Fibroblast of pulmonary artery (primary cell): Measurements from ENCODE around the gene LZTR1.

Source experiments
- DNase-seq: peaks from one replicate; pipeline ENCODE4 v3.0.0-alpha.2; 2010; ENCODE audit warnings: low read depth
- H3K4me3 ChIP-seq: replicated peaks from 2 replicates; pipeline ENCODE4 v1.5.1; 2011; ENCODE audit warnings: low read depth, mild to moderate bottlenecking, control low read depth, low read length, moderate library complexity
- TF ChIP-seq, protein P1 (sequence below): IDR thresholded peaks from 2 replicates; pipeline ENCODE4 v1.5.1; 2011; ENCODE audit warnings: mild to moderate bottlenecking, control low read depth, low read length, inconsistent platforms; ENCODE audit errors: missing control alignments

LZTR1 gene

DNA sequence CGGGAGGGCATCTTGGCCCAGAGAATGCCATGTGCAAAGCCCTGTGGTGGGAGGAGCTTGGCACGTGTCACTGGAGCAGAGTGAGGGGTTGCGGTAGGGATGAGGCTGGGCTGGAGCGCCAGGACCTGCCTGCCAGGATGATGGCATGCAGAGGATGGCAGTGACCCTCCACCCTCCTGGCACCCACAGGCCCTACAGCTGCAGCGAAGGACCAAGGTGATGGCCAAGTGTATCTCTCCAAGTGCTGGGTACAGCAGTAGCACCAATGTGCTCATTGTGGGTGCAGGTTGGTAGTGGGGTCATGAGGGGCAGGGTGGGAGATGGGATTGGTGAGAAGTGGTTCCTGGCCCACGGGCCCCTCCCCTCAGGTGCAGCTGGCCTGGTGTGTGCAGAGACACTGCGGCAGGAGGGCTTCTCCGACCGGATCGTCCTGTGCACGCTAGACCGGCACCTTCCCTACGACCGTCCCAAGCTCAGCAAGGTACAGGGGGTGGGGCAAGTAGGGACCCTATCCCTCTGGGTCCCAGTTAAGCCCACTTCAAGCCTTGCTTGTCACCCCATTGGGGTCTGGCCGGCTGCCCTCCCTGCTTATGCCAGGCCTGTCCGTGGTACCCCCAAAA, 7.7 kb upstream of the LZTR1 start:
- TF ChIP-seq, protein P1, sequence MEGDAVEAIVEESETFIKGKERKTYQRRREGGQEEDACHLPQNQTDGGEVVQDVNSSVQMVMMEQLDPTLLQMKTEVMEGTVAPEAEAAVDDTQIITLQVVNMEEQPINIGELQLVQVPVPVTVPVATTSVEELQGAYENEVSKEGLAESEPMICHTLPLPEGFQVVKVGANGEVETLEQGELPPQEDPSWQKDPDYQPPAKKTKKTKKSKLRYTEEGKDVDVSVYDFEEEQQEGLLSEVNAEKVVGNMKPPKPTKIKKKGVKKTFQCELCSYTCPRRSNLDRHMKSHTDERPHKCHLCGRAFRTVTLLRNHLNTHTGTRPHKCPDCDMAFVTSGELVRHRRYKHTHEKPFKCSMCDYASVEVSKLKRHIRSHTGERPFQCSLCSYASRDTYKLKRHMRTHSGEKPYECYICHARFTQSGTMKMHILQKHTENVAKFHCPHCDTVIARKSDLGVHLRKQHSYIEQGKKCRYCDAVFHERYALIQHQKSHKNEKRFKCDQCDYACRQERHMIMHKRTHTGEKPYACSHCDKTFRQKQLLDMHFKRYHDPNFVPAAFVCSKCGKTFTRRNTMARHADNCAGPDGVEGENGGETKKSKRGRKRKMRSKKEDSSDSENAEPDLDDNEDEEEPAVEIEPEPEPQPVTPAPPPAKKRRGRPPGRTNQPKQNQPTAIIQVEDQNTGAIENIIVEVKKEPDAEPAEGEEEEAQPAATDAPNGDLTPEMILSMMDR, result no peak
- no peak for DNase-seq
- H3K4me3 ChIP-seq, result no peak overlapping the region

DNA sequence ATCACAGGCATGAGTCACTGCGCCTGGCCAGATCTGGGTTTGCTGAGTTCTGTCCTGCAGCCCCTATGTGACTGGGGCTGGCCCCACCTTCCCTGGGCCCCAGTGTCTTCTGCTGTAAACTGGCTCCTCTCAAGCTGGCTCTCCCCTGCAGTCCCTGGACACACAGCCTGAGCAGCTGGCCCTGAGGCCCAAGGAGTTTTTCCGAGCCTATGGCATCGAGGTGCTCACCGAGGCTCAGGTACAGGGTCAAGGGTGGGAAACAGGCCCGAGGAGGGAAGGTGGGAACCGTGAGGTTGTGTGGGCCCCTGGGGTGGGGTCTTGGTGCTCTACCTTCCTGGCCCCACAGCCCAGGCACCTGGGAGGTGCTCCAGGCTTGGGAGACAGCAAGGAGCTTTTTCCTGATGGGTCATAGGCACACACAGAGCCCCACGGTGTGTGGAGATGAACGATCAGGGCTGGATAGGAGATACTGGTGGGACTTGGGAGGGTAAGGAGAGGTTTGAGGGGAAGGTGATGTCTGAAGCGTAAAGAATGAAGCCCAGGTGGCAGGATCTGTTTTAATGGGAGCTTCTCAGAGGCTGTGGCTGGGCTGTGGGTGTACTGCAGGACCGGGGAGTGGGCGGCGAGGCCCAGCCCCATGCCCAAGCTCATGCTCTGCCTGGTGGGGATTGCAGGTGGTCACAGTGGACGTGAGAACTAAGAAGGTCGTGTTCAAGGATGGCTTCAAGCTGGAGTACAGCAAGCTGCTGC, 6.4 kb upstream of the LZTR1 start:
- TF ChIP-seq, protein P1, result no peak
- no peak overlapping the region for H3K4me3 ChIP-seq
- DNase-seq, result no peak

DNA sequence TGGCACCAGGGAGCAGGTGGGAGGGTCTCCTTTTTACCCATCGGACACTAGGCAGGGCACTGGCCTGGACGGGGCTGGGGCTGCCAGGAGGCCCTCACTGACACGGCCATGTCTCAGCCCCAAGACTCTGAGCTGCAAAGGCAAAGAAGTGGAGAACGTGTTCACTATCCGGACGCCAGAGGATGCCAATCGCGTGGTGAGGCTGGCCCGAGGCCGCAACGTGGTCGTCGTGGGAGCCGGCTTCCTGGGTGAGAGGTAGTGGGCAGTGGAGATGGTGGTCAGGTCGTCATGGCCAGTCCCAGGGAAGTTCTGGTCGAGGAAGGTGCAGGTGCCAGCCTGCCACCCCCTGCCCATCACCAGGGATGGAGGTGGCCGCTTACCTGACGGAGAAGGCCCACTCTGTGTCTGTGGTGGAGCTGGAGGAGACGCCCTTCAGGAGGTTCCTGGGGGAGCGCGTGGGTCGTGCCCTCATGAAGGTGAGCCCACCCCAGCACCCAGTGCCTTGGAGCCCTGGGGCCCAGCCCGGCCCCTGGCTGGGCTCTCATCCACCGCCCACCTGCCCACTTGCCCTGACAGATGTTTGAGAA, 5.7 kb upstream of the LZTR1 start:
- DNase-seq, result no peak
- TF ChIP-seq, protein P1, result no peak
- H3K4me3 ChIP-seq, result no peak overlapping the region

DNA sequence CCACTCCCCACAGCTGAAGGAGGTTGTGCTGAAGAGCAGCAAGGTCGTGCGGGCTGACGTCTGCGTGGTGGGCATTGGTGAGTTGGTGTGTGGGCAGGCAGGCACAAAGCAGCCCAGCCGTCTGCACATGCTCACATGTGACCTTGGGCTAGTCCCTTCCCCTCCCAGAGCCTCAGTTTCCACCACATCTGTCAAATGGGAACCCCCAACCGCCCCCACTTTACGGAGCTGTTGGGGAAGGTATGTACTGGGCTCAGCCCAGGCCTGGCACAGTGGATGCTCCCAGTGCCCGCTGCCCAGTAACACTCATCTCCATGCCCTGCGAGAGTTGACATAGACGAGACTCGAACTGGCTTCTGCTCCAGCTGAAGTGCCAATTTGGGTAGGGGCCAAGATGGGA, 5.1 kb upstream of the LZTR1 start:
- no peak for DNase-seq
- TF ChIP-seq, protein P1, result no peak
- no peak overlapping the region for H3K4me3 ChIP-seq

DNA sequence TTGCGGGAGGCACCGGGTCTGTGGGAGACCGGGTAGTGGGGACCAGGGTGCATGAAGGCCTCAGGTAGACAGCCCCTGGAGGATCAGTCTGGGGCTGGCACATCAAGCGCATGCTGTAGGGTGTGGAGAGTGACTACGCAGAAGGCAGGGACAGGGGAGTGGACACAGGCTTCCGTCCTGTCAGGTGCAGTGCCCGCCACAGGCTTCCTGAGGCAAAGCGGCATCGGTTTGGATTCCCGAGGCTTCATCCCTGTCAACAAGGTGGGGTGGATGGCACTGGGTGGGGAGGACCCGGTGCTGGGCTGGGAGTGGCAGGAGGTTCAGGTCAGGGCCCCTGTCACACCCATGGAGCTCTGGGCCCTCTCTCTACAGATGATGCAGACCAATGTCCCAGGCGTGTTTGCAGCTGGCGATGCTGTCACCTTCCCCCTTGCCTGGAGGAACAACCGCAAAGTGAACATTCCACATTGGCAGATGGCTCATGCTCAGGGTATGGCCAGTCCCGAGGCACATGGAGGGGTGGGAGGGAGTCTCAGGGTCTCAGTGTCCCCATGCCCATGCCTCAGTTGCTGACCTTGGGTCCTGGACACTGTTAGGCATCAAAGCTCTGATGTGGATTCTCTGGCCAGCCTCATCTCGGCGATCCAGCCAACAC, 4.5 kb upstream of the LZTR1 start:
- no peak overlapping the region for H3K4me3 ChIP-seq
- TF ChIP-seq, protein P1, result no peak
- no peak for DNase-seq

DNA sequence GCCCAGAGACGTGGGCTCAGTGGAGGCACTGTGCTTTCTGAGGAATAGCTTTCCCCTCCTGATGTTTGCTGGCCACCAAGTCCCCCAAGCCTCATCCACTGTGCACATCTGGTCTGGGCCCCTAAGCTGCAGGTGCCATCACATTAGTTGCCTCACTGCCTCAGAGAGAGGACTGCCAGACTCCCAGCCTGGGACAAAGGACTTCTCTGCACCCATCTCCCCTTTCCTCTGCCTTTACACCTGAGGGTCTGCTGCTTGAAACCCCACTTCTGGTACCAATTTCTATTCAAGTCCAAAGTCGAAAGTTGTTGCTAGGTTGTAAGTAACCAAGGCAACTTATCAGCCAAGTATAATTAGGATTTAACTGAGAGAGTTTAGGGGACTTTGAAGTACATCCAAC, 3.7 kb upstream of the LZTR1 start:
- DNase-seq, result no peak
- TF ChIP-seq, protein P1, result no peak
- H3K4me3 ChIP-seq, result no peak overlapping the region
